DND-41 (cell line): ENCODE results near the gene GNAO1.

Experiments used
- ATAC-seq: fragments of 200-7000 bp; cut with Tn5 transposase; 3 replicates; pipeline ENCODE4 v1.9.1; 2021; ENCODE audit warnings: low read depth; ENCODE audit not compliant: insufficient read depth
- DNase-seq: peaks from one replicate; pipeline ENCODE4 v3.0.0-alpha.2; 2020
- H2AFZ ChIP-seq: 2 replicates; pipeline ENCODE4 v1.6.0; 2012; ENCODE audit warnings: low read depth, low read length
- H3K27ac ChIP-seq: 2 replicates; pipeline ENCODE4 v1.5.1; 2012; ENCODE audit warnings: low read length, inconsistent platforms
- H3K27me3 ChIP-seq: fragments of 200-600 bp; sonication (generic); 2 replicates; pipeline ENCODE4 v1.6.0; 2012; ENCODE audit warnings: low read length, mild to moderate bottlenecking, inconsistent platforms; ENCODE audit not compliant: insufficient read depth, poor library complexity
- H3K36me3 ChIP-seq: 2 replicates; pipeline ENCODE4 v1.5.1; 2012; ENCODE audit warnings: low read length, inconsistent platforms; ENCODE audit not compliant: insufficient read depth
- H3K4me1 ChIP-seq: 2 replicates; pipeline ENCODE4 v1.5.1; 2012; ENCODE audit warnings: mild to moderate bottlenecking, low read length; ENCODE audit not compliant: insufficient read depth
- H3K4me2 ChIP-seq: 2 replicates; pipeline ENCODE4 v1.6.0; 2012; ENCODE audit warnings: mild to moderate bottlenecking, moderate library complexity, low read length, inconsistent platforms; ENCODE audit not compliant: insufficient read depth
- H3K4me3 ChIP-seq, 2 experiments: fragments of 200-600 bp in 1 of 2; shearing (Covaris generic) in 1 of 2; 2 replicates each; pipeline ENCODE4 v1.5.1; 2012 to 2016; ENCODE audit warnings: inconsistent platforms in 2 of 2, low read length in 2 of 2, mild to moderate bottlenecking in 2 of 2, low read depth in 1 of 2, moderate library complexity in 1 of 2
- H3K79me2 ChIP-seq: 2 replicates; pipeline ENCODE4 v1.6.0; 2012; ENCODE audit warnings: low read length, inconsistent platforms; ENCODE audit not compliant: insufficient read depth
- H3K9ac ChIP-seq: 2 replicates; pipeline ENCODE4 v1.6.0; 2012; ENCODE audit warnings: low read depth, mild to moderate bottlenecking, inconsistent platforms, low read length, moderate library complexity
- H3K9me3 ChIP-seq: 2 replicates; pipeline ENCODE4 v1.5.1; 2012; ENCODE audit warnings: low read length, moderate library complexity, mild to moderate bottlenecking, inconsistent platforms; ENCODE audit not compliant: insufficient read depth, severe bottlenecking
- H4K20me1 ChIP-seq: 2 replicates; pipeline ENCODE4 v1.6.0; 2012; ENCODE audit warnings: low read length; ENCODE audit not compliant: insufficient read depth
- CTCF ChIP-seq: IDR thresholded peaks from 2 replicates; pipeline ENCODE4 v1.5.1; 2012; ENCODE audit warnings: borderline replicate concordance, low read length, moderate library complexity, mild to moderate bottlenecking; ENCODE audit not compliant: poor library complexity, severe bottlenecking; ENCODE audit errors: extremely low read depth
- EZH2 ChIP-seq: IDR thresholded peaks from 3 replicates; pipeline ENCODE4 v1.6.1; 2012; ENCODE audit warnings: borderline replicate concordance, low read depth, mild to moderate bottlenecking, moderate library complexity, low read length, inconsistent platforms; ENCODE audit not compliant: severe bottlenecking

Gene GNAO1

DNA sequence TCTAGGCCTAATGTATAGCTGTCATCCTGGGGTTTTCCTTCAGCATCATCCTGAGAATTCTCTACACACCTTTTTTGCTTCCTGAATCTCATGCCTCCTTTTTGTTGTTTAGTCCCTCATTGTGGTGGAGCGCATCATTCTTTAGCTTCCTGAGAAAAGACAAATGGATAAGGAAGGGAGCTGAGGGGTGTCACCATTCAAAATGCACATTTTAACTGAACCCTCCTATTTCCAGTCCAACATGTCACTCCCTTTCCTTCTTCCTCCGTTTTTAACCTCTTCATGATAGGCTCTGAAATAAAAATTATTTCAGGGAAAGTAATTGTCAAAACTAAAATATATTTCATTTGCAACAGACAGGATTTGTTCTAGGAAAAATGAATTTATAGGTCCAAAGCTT, 39.7 kb upstream of the GNAO1 start:
- TF ChIP-seq CTCF (no peak), EZH2 (no peak)
- no peak overlapping the region for H3K4me3 ChIP-seq
- H2AFZ ChIP-seq, result no peak overlapping the region
- ATAC-seq (no peak), DNase-seq (no peak)
- H3K27me3 ChIP-seq, result peaks cover 18% of the 10 kb centered on the region
- H3K27ac ChIP-seq, result no peak overlapping the region
- no peaks in the 10 kb centered on the region for H4K20me1 ChIP-seq
- H3K36me3 ChIP-seq, result no peaks in the 10 kb centered on the region
- H3K9me3 ChIP-seq, result no peaks in the 10 kb centered on the region
- H3K79me2 ChIP-seq, result no peaks in the 10 kb centered on the region
- no peak overlapping the region for H3K9ac ChIP-seq
- H3K4me1 ChIP-seq, result no peaks in the 10 kb centered on the region
- no peak overlapping the region for H3K4me2 ChIP-seq

- Histone ChIP-seq H3K27ac (no peak overlapping the region), H3K27me3 (no peaks in the 10 kb centered on the region), H3K9ac (no peak overlapping the region), H2AFZ (no peak overlapping the region), H3K9me3 (no peaks in the 10 kb centered on the region), H4K20me1 (no peaks in the 10 kb centered on the region), H3K4me3 (no peak overlapping the region), H3K36me3 (no peaks in the 10 kb centered on the region), H3K79me2 (no peaks in the 10 kb centered on the region), H3K4me2 (no peak overlapping the region), H3K4me1 (no peaks in the 10 kb centered on the region)
- no peak for DNase-seq
- ATAC-seq, result no peak
- TF ChIP-seq CTCF (no peak), EZH2 (no peak)
Measured at GRCh38 chr16:56161658-56162057, 29.6 kb upstream of the GNAO1 start.

GRCh38 chr16:56163089-56163488, 28.2 kb upstream of the GNAO1 start:
- no peaks in the 10 kb centered on the region for H3K36me3 ChIP-seq
- H3K4me1 ChIP-seq, result no peaks in the 10 kb centered on the region
- TF ChIP-seq CTCF (no peak), EZH2 (no peak)
- ATAC-seq (no peak), DNase-seq (no peak)
- H2AFZ ChIP-seq, result no peak overlapping the region
- H3K4me2 ChIP-seq, result no peak overlapping the region
- H3K27me3 ChIP-seq, result peaks cover 4% of the 10 kb centered on the region
- H3K9ac ChIP-seq, result no peak overlapping the region
- no peak overlapping the region for H3K4me3 ChIP-seq
- H3K79me2 ChIP-seq, result no peaks in the 10 kb centered on the region
- no peaks in the 10 kb centered on the region for H3K9me3 ChIP-seq
- H3K27ac ChIP-seq, result no peak overlapping the region
- H4K20me1 ChIP-seq, result no peaks in the 10 kb centered on the region

DNA sequence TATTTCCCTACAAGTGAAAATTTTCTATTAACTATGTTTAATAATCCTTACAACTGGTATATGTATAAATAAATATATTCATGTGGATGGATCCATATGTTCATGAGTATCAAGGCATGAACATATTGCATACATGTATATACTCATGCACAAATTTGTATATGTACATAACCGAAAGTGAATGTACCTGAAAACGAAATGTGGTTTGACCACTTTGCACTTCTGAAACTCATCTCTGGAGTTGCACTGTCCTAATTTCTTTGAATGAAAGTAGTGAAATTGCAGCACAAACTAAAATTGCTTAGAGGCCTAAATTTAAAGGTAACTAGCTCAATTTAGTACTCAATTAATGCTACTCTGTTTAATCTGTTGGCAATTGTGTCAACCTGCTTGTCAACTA, 27.4 kb upstream of the GNAO1 start:
- Histone ChIP-seq H3K4me1 (no peaks in the 10 kb centered on the region), H3K36me3 (no peaks in the 10 kb centered on the region), H3K27me3 (peaks cover 6% of the 10 kb centered on the region), H3K9me3 (no peaks in the 10 kb centered on the region), H3K4me3 (no peak overlapping the region), H4K20me1 (no peaks in the 10 kb centered on the region), H3K27ac (no peak overlapping the region), H3K79me2 (no peaks in the 10 kb centered on the region), H3K4me2 (no peak overlapping the region), H3K9ac (no peak overlapping the region), H2AFZ (no peak overlapping the region)
- ATAC-seq (no peak), DNase-seq (no peak)
- no peak for TF ChIP-seq CTCF
- no peak for TF ChIP-seq EZH2
